A673 (cell line): ENCODE measurements around the gene BCLAF1.

Source experiments
- EZH2 ChIP-seq: fragments of 200-600 bp; sonication (generic); IDR thresholded peaks from 2 replicates; pipeline ENCODE4 v1.6.1; 2017; ENCODE audit warnings: borderline replicate concordance, low read depth, mild to moderate bottlenecking, mixed read lengths, antibody characterized with exemption, low read length; ENCODE audit not compliant: poor library complexity, severe bottlenecking
- TF ChIP-seq, protein P1 (sequence below): fragments of 300-800, 200-600 bp; sonication (generic); conservative IDR thresholded peaks from 2 replicates; pipeline ENCODE4 v1.5.1; 2017; ENCODE audit warnings: low read depth, mild to moderate bottlenecking, antibody characterized with exemption, low read length, moderate library complexity, mixed read lengths

DNA sequence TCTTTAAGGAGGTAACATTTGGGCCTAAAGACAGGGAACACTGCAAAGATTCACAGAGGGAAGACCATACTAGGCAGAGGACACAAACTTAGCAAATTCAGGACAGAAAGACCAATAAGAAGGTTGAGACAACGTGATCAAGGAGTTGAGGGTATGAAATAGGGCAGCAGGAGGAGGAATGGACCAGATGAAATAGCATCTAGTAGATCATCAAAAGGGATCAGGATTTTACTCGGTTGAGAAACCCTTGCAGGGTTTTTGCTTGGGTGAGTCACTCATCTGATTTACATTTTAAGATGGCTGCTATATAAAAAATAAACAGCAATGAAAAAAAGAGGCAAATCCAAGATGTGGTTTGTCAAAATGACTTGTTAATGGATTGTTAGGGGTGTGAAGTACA lies 4.7 kb downstream of the BCLAF1 start:
- TF ChIP-seq, protein P1, sequence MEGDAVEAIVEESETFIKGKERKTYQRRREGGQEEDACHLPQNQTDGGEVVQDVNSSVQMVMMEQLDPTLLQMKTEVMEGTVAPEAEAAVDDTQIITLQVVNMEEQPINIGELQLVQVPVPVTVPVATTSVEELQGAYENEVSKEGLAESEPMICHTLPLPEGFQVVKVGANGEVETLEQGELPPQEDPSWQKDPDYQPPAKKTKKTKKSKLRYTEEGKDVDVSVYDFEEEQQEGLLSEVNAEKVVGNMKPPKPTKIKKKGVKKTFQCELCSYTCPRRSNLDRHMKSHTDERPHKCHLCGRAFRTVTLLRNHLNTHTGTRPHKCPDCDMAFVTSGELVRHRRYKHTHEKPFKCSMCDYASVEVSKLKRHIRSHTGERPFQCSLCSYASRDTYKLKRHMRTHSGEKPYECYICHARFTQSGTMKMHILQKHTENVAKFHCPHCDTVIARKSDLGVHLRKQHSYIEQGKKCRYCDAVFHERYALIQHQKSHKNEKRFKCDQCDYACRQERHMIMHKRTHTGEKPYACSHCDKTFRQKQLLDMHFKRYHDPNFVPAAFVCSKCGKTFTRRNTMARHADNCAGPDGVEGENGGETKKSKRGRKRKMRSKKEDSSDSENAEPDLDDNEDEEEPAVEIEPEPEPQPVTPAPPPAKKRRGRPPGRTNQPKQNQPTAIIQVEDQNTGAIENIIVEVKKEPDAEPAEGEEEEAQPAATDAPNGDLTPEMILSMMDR = no peak
- no peak for TF ChIP-seq EZH2
